Stimulated activated CD8-positive, alpha-beta memory T cell treated with anti-CD3 and anti-CD28 coated beads, Interleukin-2, amount 100 ng/mL, for 1 hour (primary cell): ENCODE measurements around the gene ST8SIA3.

Experiments
- DNase-seq, 2 donors: peaks; one replicate each; pipeline ENCODE4 v3.0.0-alpha.2; 2020; ENCODE audit warnings: low read depth in 2 of 2

ST8SIA3 gene, protein sequence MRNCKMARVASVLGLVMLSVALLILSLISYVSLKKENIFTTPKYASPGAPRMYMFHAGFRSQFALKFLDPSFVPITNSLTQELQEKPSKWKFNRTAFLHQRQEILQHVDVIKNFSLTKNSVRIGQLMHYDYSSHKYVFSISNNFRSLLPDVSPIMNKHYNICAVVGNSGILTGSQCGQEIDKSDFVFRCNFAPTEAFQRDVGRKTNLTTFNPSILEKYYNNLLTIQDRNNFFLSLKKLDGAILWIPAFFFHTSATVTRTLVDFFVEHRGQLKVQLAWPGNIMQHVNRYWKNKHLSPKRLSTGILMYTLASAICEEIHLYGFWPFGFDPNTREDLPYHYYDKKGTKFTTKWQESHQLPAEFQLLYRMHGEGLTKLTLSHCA

DNA sequence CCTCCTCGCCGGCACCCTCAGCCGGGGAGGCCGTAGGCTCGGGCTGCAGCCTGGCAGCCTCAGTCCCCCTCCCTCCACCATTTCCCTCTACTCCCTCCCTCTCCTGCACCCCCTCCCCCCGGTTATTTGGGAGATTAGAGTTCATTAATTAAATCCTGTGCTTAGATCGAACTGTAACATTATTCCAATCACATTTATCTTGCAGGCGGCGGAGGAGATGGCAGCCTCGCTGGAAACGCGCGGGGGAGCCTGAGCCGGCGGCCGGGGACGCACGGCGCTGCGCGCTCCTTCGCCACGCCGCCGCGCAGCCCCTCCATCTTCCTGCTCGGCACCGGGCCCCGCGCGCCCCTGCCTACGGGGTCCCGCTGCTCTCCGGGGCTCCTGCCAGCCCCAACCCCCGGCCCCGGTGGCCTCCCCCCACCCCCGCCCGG is at the start of gene ST8SIA3:
Gene ST8SIA3, plus strand, starts transcription at position 287 of the 431 bp plus-strand sequence. CDS start 290 bp downstream, outside the sequence.
- no peak for DNase-seq

DNA sequence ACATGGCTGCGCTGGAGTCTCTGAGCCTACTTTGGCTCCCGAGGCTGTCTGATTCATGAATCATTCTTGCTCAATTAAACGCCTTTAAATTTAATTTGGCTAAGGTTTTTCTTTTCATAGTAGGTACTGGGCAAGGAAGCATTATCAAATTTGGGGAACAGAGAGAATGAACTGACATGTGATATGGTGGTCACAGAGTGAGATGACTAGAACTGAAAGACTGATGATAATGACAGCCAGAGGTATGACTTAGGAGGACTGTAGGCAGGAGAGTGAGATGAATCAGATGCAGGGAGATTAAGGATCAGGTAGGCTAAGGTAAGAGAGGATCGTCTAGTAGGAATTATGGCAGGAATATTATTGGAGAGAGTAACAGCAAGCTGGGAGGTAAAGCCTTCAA is 40.9 kb upstream of the ST8SIA3 start:
- no peak for DNase-seq

DNA sequence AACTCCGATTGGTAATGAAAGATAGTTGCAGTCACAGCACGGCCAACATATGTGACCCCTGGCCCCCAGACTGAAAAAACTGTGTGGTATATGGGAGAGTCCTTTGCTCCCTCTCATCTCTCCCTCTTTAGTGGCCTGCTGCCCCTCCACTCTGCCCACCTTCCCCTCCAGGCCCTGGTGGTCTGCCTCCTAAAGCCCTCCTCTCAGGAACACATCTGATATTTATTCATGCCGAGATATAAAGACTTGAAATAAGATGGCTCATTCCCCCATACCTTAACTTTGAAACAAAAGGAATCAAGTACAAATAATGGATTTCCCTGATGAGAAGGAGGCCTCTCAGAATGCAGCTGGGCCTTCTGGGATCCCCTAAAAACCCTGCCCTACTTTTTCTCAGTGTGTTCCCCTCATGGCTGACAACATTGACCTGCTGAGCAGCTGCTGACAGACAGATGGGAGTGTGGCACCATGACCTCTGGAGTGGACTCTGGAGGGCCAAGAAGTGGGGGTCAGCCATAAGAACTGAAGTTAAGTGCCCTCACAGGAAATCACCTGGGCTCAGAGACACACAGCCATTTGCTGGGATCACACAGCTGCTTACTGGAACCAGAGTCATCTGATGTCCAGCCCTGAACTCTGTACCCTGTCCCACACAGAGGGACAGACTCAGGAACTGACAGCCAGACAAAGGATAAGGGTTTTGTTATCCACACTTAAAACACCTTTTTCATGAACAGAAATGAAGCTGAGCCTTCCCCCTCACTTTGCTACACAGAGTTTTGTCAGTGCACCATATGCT is 39.8 kb upstream of the ST8SIA3 start:
- DNase-seq: no peak

DNA sequence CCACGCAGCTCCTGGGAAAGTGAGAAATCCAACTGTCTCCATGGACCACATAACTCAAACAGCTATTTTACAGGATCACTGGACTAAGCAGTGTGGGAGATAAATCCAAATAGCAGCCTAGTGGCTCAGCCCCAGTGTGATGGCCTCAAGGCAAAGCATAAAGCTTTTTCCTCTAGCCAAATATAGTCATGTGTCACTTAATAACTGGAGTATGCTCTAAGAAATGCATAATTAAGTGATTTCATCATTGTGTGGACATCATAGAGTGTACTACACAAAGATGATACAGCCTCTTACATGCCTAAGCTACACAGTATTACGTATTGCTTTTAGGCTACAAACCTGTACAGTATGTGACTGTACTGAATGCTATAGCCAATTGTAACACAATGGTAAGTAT is 31.8 kb upstream of the ST8SIA3 start:
- DNase-seq: no peak

DNA sequence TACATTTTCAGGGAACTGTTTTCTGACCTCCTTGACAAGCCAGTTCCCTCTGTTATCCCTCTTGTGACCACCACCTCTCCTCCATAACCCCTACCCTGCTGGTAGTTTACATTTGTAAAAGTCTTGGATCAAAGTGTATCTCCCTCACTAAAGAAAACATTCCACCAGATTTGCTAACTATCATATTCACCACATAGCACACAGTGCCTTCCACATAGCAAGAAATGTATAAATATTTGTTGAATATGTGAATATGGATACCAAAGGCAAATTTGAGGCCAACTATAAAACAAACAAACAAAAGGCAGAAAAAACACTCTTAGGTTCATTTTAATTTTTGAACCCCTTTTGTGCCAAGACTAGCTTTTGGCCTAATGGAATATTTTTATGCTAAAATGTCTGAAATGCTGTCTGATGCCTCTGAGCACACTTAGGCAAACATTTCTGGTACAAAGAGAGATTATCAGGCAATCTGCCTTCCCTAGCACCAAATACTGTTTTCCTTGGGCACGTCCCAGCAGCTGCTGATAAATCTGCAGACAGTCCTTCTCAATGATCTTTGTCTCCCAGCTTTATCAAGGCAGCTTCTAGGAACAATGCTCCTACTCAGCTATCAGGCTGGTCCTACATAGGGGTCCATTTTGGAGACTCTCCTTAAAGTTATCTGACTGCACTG is 26.7 kb upstream of the ST8SIA3 start:
- no peak for DNase-seq

DNA sequence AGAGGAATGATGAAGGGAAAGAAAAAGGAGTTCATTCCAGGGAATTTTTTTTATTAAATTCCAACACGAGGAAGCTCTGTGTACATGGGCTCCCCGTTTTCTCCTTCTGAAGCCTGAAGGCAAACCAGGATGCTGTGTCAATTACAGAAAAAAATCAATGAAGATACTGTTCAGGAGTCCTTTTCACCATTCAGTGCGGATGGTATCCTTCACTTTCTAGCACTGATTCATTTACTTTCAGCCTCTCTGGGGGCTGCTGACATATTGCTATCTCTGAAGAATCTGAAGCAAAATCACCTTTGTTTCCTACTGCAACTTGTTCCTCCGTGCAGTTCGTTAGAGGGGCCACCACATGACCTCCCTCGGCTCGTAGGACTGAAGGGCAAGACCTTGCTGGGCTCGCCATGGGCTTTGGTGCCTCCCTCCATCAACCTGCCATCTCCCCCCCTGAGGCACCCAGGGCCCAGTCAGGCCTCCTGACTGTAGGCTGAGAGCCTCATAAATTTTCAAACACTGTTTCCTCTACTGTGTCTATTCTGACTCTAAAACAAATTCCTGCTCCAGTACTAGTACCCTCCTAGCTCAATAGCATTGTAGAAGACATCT is 25.5 kb upstream of the ST8SIA3 start:
- no peak for DNase-seq

DNA sequence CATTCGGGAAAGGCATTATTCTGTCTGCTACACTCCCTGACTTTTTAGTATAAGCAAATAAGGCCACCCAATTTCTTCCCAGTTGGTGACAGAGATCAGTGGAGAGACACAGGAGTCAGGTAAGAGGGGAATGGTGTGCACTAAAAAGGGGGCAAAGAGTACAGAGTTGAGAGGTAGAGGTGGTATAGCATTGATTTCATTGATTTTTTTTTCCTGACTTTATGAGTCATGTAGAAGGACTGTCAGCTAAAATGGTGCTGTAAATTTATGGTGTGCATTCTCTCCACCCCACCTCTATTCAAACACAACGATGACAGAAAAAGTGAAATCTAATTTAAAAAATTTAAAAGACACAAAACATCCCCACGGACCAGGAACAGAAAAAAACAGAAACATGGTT is 23.7 kb upstream of the ST8SIA3 start:
- DNase-seq: no peak

DNA sequence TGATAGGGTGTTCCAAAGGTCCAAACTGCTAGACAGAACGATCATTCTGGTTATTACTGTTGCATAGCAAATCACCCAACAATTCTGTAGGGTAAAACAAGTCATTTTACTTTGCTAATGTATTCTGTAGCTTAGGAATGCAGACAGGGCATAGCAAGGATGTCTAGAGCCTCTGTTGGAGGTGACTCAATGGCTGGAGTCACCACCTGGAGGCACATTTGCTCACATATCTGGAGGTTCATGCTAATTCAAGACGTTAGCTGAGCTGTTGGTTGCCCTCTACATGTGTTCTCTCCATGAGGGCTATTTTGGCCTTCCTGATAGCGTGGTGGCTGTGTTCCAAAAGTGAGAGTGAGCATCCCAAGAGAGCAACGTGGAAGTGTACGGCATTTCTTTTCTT is 22.5 kb upstream of the ST8SIA3 start:
- no peak for DNase-seq

DNA sequence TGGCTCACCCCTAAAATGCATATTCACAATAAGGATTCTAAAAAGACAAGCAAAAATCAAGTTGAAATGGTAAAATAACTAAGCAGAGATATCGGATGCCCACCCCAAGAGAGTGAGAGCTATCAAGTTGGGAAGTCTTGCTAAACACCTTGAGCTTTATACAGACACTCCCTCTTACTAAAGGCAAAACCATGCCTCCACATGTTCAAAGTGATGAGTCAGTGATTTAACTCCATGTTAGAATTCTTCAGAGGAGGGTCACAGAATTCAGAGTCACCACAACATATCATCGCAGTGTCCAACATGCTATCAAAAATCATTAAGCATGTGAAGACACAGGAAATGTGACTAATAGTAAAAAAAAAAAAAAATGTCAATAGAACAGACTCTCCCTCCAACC is 20.6 kb upstream of the ST8SIA3 start:
- no peak for DNase-seq

DNA sequence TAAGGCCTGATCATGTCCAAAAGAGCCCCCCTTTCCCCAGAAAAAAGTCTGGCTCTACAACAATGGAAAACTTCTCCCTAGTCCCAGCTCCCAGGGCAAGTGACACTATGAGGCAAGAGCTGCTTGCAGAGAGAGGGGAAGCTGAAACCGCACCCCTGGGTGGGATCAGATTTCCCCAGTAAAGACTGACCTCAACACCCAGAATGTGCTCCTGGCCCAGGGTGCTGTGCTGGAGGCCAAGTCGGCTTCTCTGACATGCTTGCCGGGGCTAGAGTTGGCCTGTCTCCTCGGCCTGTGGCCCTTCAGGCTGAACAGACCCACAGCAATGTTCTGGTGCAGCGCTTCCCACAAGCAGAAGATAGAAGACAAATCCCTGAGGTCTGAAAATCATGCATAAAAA is 18.4 kb upstream of the ST8SIA3 start:
- no peak for DNase-seq

DNA sequence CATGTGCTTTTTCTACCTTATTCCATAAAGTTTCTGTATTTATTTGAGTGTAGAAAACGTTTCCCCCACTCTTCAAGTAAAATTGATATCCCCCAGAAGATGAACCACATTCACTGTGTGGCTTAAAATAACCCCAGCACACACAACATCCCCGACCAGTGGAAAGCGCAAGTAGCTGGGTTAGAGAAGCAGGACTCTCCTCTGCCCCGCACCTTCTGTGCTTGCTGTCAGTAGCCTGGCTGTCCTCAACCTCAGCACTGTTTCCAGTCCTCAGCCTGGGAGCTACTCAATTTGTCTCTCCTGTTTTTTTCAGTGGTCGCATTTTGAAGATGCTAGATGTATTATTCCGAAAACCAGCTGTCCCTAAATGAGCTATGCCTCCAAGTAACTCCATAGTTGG is 18.0 kb upstream of the ST8SIA3 start:
- no peak for DNase-seq

DNA sequence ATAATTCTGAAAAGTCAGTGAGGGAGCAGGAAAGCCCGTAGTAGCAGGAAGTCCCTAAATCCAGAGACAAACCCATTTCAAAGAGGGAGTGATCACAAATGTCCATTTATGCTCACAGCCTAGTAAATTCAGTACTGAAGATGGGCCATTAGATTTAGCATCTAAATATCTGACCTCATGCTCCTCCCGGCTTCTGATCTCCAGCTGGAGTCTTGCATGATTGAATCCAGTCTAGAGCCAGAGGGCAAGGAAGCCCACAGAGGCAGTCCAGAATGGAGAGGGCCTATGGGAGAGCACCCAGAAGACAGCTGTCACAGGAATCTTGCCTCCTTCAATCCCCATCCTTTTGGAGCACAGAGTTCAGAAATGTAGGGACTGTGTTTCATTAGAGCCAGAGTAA is 16.0 kb upstream of the ST8SIA3 start:
- no peak for DNase-seq

DNA sequence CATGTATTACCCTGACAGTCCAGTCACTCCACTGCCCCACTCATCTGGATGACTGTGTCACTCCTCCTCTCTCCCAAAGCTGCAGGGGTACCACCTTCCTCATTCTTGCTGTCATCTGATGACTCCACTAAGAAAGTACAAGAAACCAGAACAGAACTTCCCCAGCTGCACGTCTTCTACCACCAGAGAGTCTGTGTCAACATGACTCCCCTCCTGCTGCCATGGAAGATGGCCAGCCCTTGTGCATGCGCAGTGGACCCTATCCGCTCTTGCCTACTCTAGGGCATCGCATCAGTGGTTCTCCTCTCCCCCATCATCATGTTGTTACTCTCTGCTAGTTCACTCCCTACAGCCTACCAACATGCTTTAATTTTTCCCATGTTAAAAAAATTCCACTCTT is 14.5 kb upstream of the ST8SIA3 start:
- DNase-seq: no peak

DNA sequence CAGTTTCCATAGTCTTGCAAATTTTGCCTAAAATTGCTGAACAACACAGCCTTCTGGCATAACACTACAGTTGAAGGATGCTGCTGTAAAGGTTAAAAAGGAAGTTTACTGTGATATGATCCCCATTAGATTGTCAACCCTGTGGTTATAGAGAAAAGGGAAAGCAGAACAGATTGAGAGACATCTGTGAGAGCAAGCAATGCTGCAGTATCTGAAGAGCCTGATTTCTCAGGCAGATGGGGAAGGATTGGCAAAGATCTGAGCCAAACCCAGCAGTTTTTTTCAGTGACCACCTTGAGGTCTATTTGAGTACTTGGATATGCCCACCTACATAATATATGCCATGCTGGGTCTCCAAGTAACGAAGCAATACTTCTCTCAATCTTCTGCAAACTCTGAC is 8.5 kb upstream of the ST8SIA3 start:
- no peak for DNase-seq

DNA sequence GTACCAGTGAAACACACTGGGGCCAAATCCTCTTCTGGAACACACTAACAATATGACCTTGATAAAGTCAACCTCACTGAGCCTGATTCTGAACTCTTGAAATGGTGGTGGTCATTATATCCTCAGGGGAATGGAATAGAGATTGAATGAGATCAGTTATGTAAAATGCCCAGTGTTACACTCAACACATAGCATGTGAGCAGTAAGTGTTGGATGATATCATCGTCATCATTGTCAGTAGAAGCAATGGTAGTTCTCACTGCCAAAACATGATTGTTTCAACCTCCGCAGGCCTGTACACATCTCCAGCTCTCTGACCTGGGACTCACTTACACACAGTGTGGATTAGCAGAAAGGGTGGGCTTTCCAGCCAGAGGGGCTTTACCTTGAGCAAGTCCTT is 5.5 kb upstream of the ST8SIA3 start:
- DNase-seq: no peak

DNA sequence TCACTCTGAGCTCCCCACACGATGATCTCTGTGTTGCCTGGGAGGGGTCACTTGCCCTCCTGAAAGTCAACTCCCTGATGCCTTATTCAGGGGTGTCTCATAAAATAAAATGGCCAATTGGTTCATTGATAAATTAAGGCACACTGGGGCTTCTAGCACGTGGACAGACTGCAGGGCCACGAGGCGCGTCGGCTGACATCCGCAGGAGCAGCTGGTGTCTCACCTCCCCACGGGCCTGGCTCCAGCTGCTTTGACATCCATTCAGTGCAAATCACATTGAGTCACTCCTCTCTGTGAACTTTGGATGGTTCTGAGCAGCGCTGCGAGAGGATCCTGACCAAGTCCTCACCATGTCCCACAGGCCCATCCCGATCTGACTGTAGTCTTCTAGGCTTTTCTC is 4.6 kb upstream of the ST8SIA3 start:
- DNase-seq: no peak

DNA sequence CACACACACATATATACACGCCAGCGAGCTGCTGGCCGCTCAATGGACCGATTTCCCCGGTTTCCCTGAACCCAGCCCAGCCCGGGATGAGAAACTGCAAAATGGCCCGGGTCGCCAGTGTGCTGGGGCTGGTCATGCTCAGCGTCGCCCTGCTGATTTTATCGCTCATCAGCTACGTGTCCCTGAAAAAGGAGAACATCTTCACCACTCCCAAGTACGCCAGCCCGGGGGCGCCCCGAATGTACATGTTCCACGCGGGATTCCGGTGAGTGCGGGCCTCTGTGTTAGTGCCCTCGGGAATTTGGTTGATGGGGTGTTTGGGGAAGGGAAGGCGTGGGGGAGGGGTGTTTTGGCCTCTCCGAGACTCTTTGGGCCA is 392 bp downstream of the ST8SIA3 start:
- DNase-seq: no peak

DNA sequence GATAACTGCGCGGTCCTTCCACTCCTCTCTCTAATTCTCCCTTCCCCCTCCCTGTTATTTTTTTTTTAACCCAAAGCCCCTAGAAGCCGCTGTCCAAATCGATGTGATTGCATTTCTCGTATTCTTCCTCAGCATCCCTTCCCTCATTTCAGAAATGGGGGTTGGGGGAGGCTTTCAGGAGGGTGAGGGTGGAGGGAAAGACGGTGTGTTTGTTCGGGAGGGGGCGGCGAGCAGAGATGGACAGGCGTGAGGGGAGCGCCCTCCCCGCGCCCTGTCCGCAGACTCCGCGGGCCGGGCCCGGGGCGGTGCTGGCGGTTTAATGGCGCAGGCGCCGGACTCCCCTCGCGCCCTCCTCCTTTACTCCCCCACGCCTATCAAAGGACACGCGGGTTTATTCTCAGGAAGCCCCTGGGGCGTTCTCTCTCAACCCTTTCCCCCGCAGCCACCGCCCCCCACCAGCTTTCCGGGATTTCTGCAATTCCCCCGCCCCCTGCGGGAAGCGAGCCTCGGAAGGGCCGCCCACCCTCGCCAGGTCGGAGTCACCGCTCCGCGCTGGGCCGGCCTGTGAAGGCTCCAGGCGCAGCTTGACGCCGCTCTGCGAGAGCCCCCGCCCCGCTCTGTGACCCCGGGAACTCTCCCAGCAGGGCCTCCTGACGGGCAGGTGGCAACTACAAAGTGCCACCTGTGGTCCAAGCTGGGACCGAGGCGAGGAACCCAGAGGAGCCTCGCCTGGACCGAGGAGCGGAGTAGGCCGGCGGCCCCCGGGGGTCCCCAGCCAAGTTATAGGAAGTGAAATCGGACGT is 981 bp downstream of the ST8SIA3 start:
- DNase-seq: no peak

DNA sequence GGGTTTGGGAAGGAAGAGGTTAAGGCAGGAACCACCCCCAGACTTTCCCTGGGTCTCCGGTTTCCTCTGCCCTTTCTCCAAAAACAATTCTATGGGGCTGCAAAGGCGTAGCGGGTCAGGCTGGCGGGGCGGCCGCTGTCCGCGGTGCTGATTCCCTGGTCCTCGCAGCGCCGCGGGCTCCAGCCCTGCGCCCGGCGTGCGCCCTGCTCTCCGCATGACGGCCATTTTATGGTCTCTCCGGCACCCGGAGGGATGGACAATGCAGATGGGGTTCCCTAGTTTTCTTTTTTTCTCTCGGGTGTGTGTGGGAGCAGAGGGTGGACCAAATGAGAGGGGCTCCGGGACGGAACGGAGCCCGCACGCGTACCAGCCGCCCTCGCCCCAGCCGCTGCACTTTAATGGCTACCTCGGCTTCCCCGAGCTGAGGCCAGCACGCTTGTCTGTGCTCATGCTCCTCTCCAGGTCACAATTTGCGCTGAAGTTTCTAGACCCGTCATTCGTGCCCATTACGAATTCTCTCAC is 1.6 kb downstream of the ST8SIA3 start:
- no peak for DNase-seq

DNA sequence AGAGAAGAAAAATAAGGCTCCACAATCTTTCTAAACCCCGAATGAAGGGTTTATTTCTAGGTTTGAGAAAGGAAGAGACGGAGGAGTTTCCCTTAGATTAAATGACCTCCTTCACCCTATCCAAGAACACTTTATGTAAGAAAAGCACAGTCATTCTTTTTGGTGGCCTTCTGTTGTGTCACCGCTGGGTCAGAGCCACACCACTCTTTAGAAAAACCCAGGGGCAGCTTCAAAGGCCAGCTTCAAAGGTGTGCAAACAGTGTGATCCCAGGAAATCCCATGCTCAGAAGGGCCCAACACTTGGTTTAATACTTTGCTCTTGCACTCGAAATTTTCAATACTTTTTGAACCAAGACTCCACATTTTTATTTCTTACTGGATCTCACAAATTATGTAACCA is 7.1 kb downstream of the ST8SIA3 start:
- no peak for DNase-seq

DNA sequence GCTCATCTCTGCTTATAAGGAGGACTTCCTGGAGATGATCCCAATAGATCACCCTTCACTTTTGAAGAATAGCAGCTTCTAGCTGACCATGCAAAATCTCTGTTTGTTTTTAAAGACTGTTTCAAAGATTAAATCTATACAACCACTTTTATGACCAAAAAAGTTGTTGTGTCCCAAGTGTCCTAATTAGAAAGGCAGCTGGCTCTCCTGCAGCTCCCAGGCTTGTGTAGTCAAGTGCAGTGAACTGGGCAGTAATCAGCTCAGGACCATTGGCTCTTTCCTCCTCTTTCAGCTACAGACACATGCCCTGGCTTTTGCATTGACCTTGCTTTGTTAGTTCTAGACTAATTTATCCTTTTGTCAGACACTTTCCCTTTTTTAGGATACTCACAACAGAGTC is 10.4 kb downstream of the ST8SIA3 start:
- DNase-seq: no peak
